Caco-2 (cell line): ENCODE measurements around the gene PGA4. TPM values are rescaled to one million over a fixed set of nuclear protein-coding genes. Genes with fewer than 3 reads are reported as not detected.
A peak's percentile ranks its signal among the peaks of the same experiment; 100 is the strongest.

Experiments
- BruUV-seq: library from RNA; stranded (reverse); fragments of 400-500 nt; replicated peaks from 2 replicates; lab custom pipeline; 2021; lab: Mats Ljungman, UMichigan
- CTCF ChIA-PET: fragments of 300-600 bp; sonication (Branson Sonifier 250); formaldehyde crosslinking; loops from one replicate; lab custom pipeline; 2022; ENCODE audit warnings: antibody characterized with exemption; lab: Charles Lee
- POLR2A ChIA-PET: fragments of 300-600 bp; sonication (Branson Sonifier 250); formaldehyde crosslinking; loops from one replicate; lab custom pipeline; 2022; ENCODE audit warnings: antibody characterized with exemption; lab: Charles Lee
- DNase-seq, 2 experiments: peaks; one replicate each; pipeline versions ENCODE4 v3.0.0 to v3.0.0-alpha.2; 2020 to 2022
- H3K27me3 ChIP-seq: replicated peaks from 2 replicates; pipeline ENCODE4 v1.6.0; 2011; ENCODE audit warnings: low read length; ENCODE audit not compliant: control insufficient read depth, insufficient read depth
- H3K36me3 ChIP-seq: 2 replicates; pipeline ENCODE4 v1.5.1; 2011; ENCODE audit warnings: low read length; ENCODE audit not compliant: control insufficient read depth, insufficient read depth
- H3K4me1 ChIP-seq: fragments of 250-450 bp; sonication (Bioruptor Pico); 2 replicates; pipeline ENCODE4 v1.5.1; 2020; ENCODE audit warnings: mild to moderate bottlenecking
- H3K4me3 ChIP-seq: 2 replicates; pipeline ENCODE4 v1.5.1; 2011; ENCODE audit warnings: low read depth, mild to moderate bottlenecking, control low read depth, low read length
- H3K9me3 ChIP-seq: fragments of 250-450 bp; sonication (Bioruptor Pico); 2 replicates; pipeline ENCODE4 v1.5.1; 2020; ENCODE audit warnings: mild to moderate bottlenecking, moderate library complexity
- H3K27ac Mint-ChIP-seq: one replicate; pipeline ENCODE4 v1.8.0; 2022; ENCODE audit warnings: mixed read lengths; ENCODE audit not compliant: unreplicated experiment
- H3K27me3 Mint-ChIP-seq: one replicate; pipeline ENCODE4 v1.8.0; 2022; ENCODE audit warnings: mixed read lengths; ENCODE audit not compliant: insufficient read depth, unreplicated experiment
- H3K36me3 Mint-ChIP-seq: one replicate; pipeline ENCODE4 v1.8.0; 2022; ENCODE audit warnings: mild to moderate bottlenecking, mixed read lengths; ENCODE audit not compliant: insufficient read depth, unreplicated experiment
- H3K4me1 Mint-ChIP-seq: one replicate; pipeline ENCODE4 v1.8.0; 2022; ENCODE audit warnings: low read depth, mixed read lengths; ENCODE audit not compliant: unreplicated experiment
- H3K4me3 Mint-ChIP-seq: one replicate; pipeline ENCODE4 v1.8.0; 2022; ENCODE audit warnings: mild to moderate bottlenecking, moderate library complexity, mixed read lengths; ENCODE audit not compliant: unreplicated experiment
- H3K9me3 Mint-ChIP-seq: one replicate; pipeline ENCODE4 v1.8.0; 2022; ENCODE audit warnings: mixed read lengths; ENCODE audit not compliant: unreplicated experiment
- intact Hi-C: fragments of 100-400 bp; cut with micrococcal nuclease; formaldehyde crosslinking; loops from one replicate; pipeline ENCODE4 v1.10.0; 2022; ENCODE audit not compliant: unreplicated experiment
- total RNA-seq: library from RNA; stranded (reverse); gene quantifications from 2 replicates; pipeline ENCODE4 v1.2.3, GENCODE V29; 2022
- TF ChIP-seq, protein P1 (sequence below), 2 experiments: fragments of 200-600 bp in 1 of 2; IDR thresholded peaks; 1 replicate in 1 of 2; 2 replicates in 1 of 2; pipeline versions ENCODE4 v1.5.1 to v1.8.0; 2011 to 2022; ENCODE audit warnings: antibody characterized with exemption in 1 of 2, control low read depth in 1 of 2, inconsistent platforms in 1 of 2, low read depth in 1 of 2, low read length in 1 of 2, mild to moderate bottlenecking in 1 of 2, moderate library complexity in 1 of 2; ENCODE audit not compliant: insufficient read depth in 1 of 2, severe bottlenecking in 1 of 2, unreplicated experiment in 1 of 2

Gene PGA4
- total RNA-seq, 1 experiment from 2014 or later = not detected

GRCh38 chr11:61254403-61255025 is 32.4 kb downstream of the PGA4 start:
- H3K27ac Mint-ChIP-seq = no peak overlapping the region
- POLR2A ChIA-PET = no interaction called here
- H3K27me3 ChIP-seq = no peaks in the 10 kb centered on the region

GRCh38 chr11:61256710-61257482 is 34.7 kb downstream of the PGA4 start:
- H3K4me3 Mint-ChIP-seq = no peak overlapping the region
- no peak for DNase-seq
- H3K9me3 Mint-ChIP-seq = no peaks in the 10 kb centered on the region
- no peaks in the 10 kb centered on the region for H3K27me3 ChIP-seq
- no peaks in the 10 kb centered on the region for H3K36me3 Mint-ChIP-seq
- no peaks in the 10 kb centered on the region for H3K4me1 ChIP-seq
- no peaks in the 10 kb centered on the region for H3K27me3 Mint-ChIP-seq
- ChIA-PET CTCF (no interaction called here), POLR2A (no interaction called here)
- peaks cover 2% of the 10 kb centered on the region for H3K36me3 ChIP-seq
- intact Hi-C loops = no loop called here
- H3K4me1 Mint-ChIP-seq = no peaks in the 10 kb centered on the region
- TF ChIP-seq, protein P1, sequence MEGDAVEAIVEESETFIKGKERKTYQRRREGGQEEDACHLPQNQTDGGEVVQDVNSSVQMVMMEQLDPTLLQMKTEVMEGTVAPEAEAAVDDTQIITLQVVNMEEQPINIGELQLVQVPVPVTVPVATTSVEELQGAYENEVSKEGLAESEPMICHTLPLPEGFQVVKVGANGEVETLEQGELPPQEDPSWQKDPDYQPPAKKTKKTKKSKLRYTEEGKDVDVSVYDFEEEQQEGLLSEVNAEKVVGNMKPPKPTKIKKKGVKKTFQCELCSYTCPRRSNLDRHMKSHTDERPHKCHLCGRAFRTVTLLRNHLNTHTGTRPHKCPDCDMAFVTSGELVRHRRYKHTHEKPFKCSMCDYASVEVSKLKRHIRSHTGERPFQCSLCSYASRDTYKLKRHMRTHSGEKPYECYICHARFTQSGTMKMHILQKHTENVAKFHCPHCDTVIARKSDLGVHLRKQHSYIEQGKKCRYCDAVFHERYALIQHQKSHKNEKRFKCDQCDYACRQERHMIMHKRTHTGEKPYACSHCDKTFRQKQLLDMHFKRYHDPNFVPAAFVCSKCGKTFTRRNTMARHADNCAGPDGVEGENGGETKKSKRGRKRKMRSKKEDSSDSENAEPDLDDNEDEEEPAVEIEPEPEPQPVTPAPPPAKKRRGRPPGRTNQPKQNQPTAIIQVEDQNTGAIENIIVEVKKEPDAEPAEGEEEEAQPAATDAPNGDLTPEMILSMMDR (IDR thresholded peaks at IDR 0.05; ENCODE audit: insufficient read depth in 1 of 2, low read depth in 1 of 2, low read length in 1 of 2, severe bottlenecking in 1 of 2, unreplicated experiment in 1 of 2) = no peak
- H3K4me3 ChIP-seq = no peak overlapping the region
- H3K27ac Mint-ChIP-seq = no peak overlapping the region
- no peaks in the 10 kb centered on the region for H3K9me3 ChIP-seq
- BruUV-seq = no TSS peak

More at GRCh38 chr11:61254403-61255025, 32.4 kb downstream of the PGA4 start:
- no peaks in the 10 kb centered on the region for H3K36me3 Mint-ChIP-seq
- BruUV-seq = no TSS peak
- peak; percentile 69 to 78 for DNase-seq
- intact Hi-C loops = loop anchor here (1.0 kb wide), 3 partner anchors 40 to 131 kb away; no protein-coding TSS in a partner anchor
- H3K4me3 Mint-ChIP-seq = no peak overlapping the region
- CTCF ChIA-PET = interaction anchor here (1.5 to 1.7 kb wide), 2 partner anchors 40 to 131 kb away, joined by 4 to 8 read pairs; partner anchors contain the start of gene VWCE
- Histone ChIP-seq H3K9me3 (no peaks in the 10 kb centered on the region), H3K4me1 (no peaks in the 10 kb centered on the region), H3K36me3 (no peaks in the 10 kb centered on the region; the same call in 1 of the 2 replicates), H3K4me3 (no peak overlapping the region)
- H3K4me1 Mint-ChIP-seq = no peaks in the 10 kb centered on the region
- TF ChIP-seq, protein P1 (IDR thresholded peaks at IDR 0.05; ENCODE audit: insufficient read depth in 1 of 2, low read depth in 1 of 2, low read length in 1 of 2, severe bottlenecking in 1 of 2, unreplicated experiment in 1 of 2) = peak; percentile 92 to 96
- no peaks in the 10 kb centered on the region for H3K27me3 Mint-ChIP-seq
- H3K9me3 Mint-ChIP-seq = no peaks in the 10 kb centered on the region

DNA sequence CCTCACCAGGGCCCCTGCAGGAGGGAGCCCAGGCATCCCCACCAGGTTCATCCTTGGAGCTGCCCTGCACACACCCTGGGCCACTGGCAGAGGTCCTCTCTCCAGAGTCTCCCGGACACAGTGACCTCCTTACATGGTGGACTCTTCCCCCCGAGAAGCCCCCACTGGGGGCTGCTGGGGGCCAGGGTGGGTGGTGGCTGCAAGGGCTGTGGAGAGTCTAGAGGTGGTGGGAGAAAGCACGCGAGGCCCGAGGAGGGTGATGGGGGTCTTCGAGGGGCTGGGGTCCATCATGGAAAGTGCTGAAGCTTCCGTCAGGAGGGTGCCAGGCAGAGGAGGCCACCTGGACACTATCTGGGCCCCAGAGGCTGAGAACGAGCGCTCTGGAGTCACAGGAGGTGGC is 36.4 kb downstream of the PGA4 start:
- TF ChIP-seq, protein P1 (IDR thresholded peaks at IDR 0.05; ENCODE audit: insufficient read depth in 1 of 2, low read depth in 1 of 2, low read length in 1 of 2, severe bottlenecking in 1 of 2, unreplicated experiment in 1 of 2) = no peak
- no peaks in the 10 kb centered on the region for H3K27me3 Mint-ChIP-seq
- H3K27ac Mint-ChIP-seq = no peak overlapping the region
- Histone ChIP-seq H3K27me3 (no peaks in the 10 kb centered on the region), H3K4me1 (no peaks in the 10 kb centered on the region), H3K9me3 (no peaks in the 10 kb centered on the region), H3K36me3 (peaks cover 3% of the 10 kb centered on the region), H3K4me3 (no peak overlapping the region)
- H3K4me1 Mint-ChIP-seq = no peaks in the 10 kb centered on the region
- CTCF ChIA-PET = no interaction called here
- POLR2A ChIA-PET = no interaction called here
- no peaks in the 10 kb centered on the region for H3K9me3 Mint-ChIP-seq
- H3K4me3 Mint-ChIP-seq = no peak overlapping the region
- H3K36me3 Mint-ChIP-seq = no peaks in the 10 kb centered on the region
- no peak for DNase-seq
- intact Hi-C loops = no loop called here
- BruUV-seq = no TSS peak
